HCT116 (cell line): ENCODE data around the gene SUOX.

Experiments
- CEBPB ChIP-seq: IDR thresholded peaks from 2 replicates; pipeline ENCODE4 v1.6.1; 2012; ENCODE audit warnings: low read depth
- FOSL1 ChIP-seq: IDR thresholded peaks from 2 replicates; pipeline ENCODE4 v1.6.1; 2012; ENCODE audit warnings: low read depth
- POLR2AphosphoS5 ChIP-seq: IDR thresholded peaks from 2 replicates; pipeline ENCODE4 v1.6.1; 2011; ENCODE audit warnings: mild to moderate bottlenecking, low read depth, low read length, moderate library complexity
- ZNF274 ChIP-seq: fragments of 200-500 bp; sonication (Bioruptor generic); IDR thresholded peaks from 2 replicates; pipeline ENCODE4 v1.6.1; 2014; ENCODE audit warnings: mild to moderate bottlenecking, low read depth, low read length, inconsistent platforms
- TF ChIP-seq, protein P1 (sequence below), 3 experiments: fragments of 200-600 bp in 1 of 3; sonication (generic) in 1 of 3; IDR thresholded peaks in 2 of 3; conservative IDR thresholded peaks in 1 of 3; 2 replicates each; pipeline ENCODE4 v1.5.1; 2012 to 2017; ENCODE audit warnings: low read depth in 2 of 3, low read length in 2 of 3, antibody characterized with exemption in 1 of 3, borderline replicate concordance in 1 of 3, control low read depth in 1 of 3, mild to moderate bottlenecking in 1 of 3, mixed read lengths in 1 of 3, mixed run types in 1 of 3, moderate library complexity in 1 of 3; ENCODE audit not compliant: insufficient read depth in 1 of 3
- TF ChIP-seq, protein P2 (sequence below): IDR thresholded peaks from 2 replicates; pipeline ENCODE4 v1.6.1; 2012

DNA sequence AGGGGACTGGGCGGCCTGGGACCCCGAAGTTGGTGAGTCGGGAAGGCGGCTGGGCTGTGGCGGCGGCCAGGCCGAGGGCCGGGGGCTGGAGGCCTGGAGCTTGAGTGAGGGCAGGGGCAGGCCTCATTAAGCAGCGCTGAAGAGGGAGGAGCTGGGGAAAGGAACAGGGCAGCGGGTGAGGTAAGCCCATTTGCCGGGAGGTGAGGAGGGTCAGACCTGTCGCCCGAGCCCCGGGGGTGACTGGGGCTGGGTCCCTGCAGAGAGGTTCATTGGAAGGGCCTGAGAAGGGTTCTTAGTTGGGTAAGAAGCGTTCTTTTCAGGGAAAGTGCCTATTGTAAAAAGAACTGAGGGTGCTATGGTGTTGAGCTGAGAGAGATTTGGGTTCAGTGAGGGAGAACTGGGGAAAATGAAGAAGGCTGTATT is 22.8 kb upstream of the SUOX start:
- TF ChIP-seq CEBPB, result no peak
- TF ChIP-seq, protein P1, sequence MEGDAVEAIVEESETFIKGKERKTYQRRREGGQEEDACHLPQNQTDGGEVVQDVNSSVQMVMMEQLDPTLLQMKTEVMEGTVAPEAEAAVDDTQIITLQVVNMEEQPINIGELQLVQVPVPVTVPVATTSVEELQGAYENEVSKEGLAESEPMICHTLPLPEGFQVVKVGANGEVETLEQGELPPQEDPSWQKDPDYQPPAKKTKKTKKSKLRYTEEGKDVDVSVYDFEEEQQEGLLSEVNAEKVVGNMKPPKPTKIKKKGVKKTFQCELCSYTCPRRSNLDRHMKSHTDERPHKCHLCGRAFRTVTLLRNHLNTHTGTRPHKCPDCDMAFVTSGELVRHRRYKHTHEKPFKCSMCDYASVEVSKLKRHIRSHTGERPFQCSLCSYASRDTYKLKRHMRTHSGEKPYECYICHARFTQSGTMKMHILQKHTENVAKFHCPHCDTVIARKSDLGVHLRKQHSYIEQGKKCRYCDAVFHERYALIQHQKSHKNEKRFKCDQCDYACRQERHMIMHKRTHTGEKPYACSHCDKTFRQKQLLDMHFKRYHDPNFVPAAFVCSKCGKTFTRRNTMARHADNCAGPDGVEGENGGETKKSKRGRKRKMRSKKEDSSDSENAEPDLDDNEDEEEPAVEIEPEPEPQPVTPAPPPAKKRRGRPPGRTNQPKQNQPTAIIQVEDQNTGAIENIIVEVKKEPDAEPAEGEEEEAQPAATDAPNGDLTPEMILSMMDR (IDR thresholded peaks at IDR 0.05 in 2 of 3, conservative IDR thresholded peaks at IDR 0.05 in 1 of 3; ENCODE audit: borderline replicate concordance in 1 of 3, insufficient read depth in 1 of 3, low read depth in 2 of 3, low read length in 2 of 3), result no peak
- TF ChIP-seq, protein P2, sequence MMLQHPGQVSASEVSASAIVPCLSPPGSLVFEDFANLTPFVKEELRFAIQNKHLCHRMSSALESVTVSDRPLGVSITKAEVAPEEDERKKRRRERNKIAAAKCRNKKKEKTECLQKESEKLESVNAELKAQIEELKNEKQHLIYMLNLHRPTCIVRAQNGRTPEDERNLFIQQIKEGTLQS, result no peak
- TF ChIP-seq POLR2AphosphoS5, result no peak
- TF ChIP-seq ZNF274, result no peak
- TF ChIP-seq FOSL1, result no peak
